Activated B cell treated with CpG ODN at 0.5 μM for 24 hours (primary cell): ENCODE data around the gene TCERG1. TPM values are rescaled to one million over a fixed set of nuclear protein-coding genes. Genes with fewer than 3 reads are reported as not detected.

Experiments
- ATAC-seq: fragments of 200-7000 bp; cut with Tn5 transposase; one replicate; pipeline ENCODE4 v1.10.0; 2021; ENCODE audit warnings: low read depth, mild to moderate bottlenecking, moderate library complexity
- CTCF ChIA-PET: fragments of 350-600 bp; sonication (Branson Sonifier 250); formaldehyde crosslinking; loops from one replicate; lab custom pipeline; 2021; ENCODE audit warnings: antibody characterized with exemption; lab: Charles Lee
- POLR2A ChIA-PET: fragments of 350-600 bp; sonication (Branson Sonifier 250); formaldehyde crosslinking; loops from one replicate; lab custom pipeline; 2021; ENCODE audit warnings: antibody characterized with exemption; lab: Charles Lee
- DNase-seq: peaks from one replicate; pipeline ENCODE4 v3.0.0; 2022
- H3K27ac Mint-ChIP-seq: one replicate; pipeline ENCODE4 v1.8.0; 2020; ENCODE audit warnings: mixed read lengths
- H3K27me3 Mint-ChIP-seq: one replicate; pipeline ENCODE4 v1.8.0; 2021; ENCODE audit warnings: mixed read lengths
- H3K36me3 Mint-ChIP-seq: one replicate; pipeline ENCODE4 v1.8.0; 2021; ENCODE audit warnings: low read depth, mixed read lengths
- H3K4me1 Mint-ChIP-seq: one replicate; pipeline ENCODE4 v1.8.0; 2021; ENCODE audit warnings: mixed read lengths
- H3K4me3 Mint-ChIP-seq: one replicate; pipeline ENCODE4 v1.8.0; 2020; ENCODE audit warnings: mild to moderate bottlenecking, mixed read lengths
- H3K9me3 Mint-ChIP-seq: one replicate; pipeline ENCODE4 v1.8.0; 2020; ENCODE audit warnings: mixed read lengths
- CTCF ChIP-seq: fragments of 200-600 bp; IDR thresholded peaks from one replicate; pipeline ENCODE4 v1.8.0; 2022; ENCODE audit warnings: antibody characterized with exemption, mild to moderate bottlenecking
- intact Hi-C: fragments of 100-400 bp; cut with micrococcal nuclease; formaldehyde crosslinking; loops from one replicate; pipeline ENCODE4 v1.15.1; 2024
- total RNA-seq: library from RNA; stranded (reverse); gene quantifications from 2 replicates; pipeline ENCODE4 v1.2.3, GENCODE V29; 2022

The TCERG1 gene
- total RNA-seq, 1 donor from 2014 or later, result 114 TPM

GRCh38 chr5:146440870-146441495 lies 6.2 kb upstream of the TCERG1 start:
- TF ChIP-seq CTCF, result no peak
- Mint-ChIP-seq H3K4me1 (no peaks in the 10 kb centered on the region), H3K36me3 (no peaks in the 10 kb centered on the region), H3K27me3 (peaks cover 12% of the 10 kb centered on the region), H3K4me3 (no peak overlapping the region), H3K27ac (no peak overlapping the region), H3K9me3 (no peaks in the 10 kb centered on the region)
- intact Hi-C loops, result loop anchor here (10.0 kb wide), 1 partner anchor 606 kb away; the partner anchor contains the start of gene PRELID2
- POLR2A ChIA-PET, result no interaction called here
- CTCF ChIA-PET, result no interaction called here
- ATAC-seq (no peak), DNase-seq (no peak)

DNA sequence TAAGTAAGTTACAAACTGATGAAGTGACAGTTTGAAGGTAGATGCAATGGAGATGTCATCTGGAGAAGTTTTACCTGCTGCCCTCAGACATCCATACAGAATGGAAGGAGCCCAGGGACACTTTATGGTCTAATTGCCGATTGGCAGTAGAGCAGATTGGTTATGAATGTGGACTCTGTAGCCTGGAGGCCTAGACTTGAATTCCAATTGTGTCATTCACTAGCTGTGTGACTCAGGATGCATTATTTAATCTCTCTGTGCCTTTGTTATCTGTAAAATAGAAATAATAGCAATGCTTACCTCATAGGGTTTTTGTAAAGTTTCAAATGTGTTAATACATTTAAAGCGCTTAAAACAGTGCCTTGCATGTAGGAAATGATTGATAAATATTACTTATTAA lies 5.2 kb upstream of the TCERG1 start:
- Mint-ChIP-seq H3K4me1 (peaks cover 3% of the 10 kb centered on the region), H3K27ac (no peak overlapping the region), H3K9me3 (no peaks in the 10 kb centered on the region), H3K27me3 (peaks cover 9% of the 10 kb centered on the region), H3K36me3 (no peaks in the 10 kb centered on the region), H3K4me3 (no peak overlapping the region)
- ATAC-seq, result no peak
- TF ChIP-seq CTCF, result no peak
- intact Hi-C loops, result loop anchor here (10.0 kb wide), 1 partner anchor 607 kb away; the partner anchor contains the start of gene PRELID2
- DNase-seq, result no peak
- ChIA-PET POLR2A (no interaction called here), CTCF (no interaction called here)

GRCh38 chr5:146447734-146448380 lies 724 bp downstream of the TCERG1 start:
- Mint-ChIP-seq H3K36me3 (peaks cover 11% of the 10 kb centered on the region), H3K27ac (peak overlapping the region; percentile 99), H3K27me3 (no peaks in the 10 kb centered on the region), H3K4me1 (peaks cover 51% of the 10 kb centered on the region), H3K4me3 (peak overlapping the region; percentile 99), H3K9me3 (no peaks in the 10 kb centered on the region)
- DNase-seq (no peak), ATAC-seq (peak; percentile 16)
- no peak for TF ChIP-seq CTCF
- ChIA-PET CTCF (interaction anchor here (1.3 kb wide), 1 partner anchor 84 kb away, joined by 4 read pairs; no protein-coding TSS in a partner anchor), POLR2A (no interaction called here)
- intact Hi-C loops, result loop anchor here (1.0 to 10.0 kb wide), 4 partner anchors 245 to 1937 kb away; partner anchors contain the start of genes LARS1, PRELID2 and RBM27

- Mint-ChIP-seq H3K27ac (no peak overlapping the region), H3K4me1 (peaks cover 55% of the 10 kb centered on the region), H3K27me3 (no peaks in the 10 kb centered on the region), H3K36me3 (peaks cover 15% of the 10 kb centered on the region), H3K4me3 (peak overlapping the region; percentile 99), H3K9me3 (no peaks in the 10 kb centered on the region)
- intact Hi-C loops, result loop anchor here (10.0 kb wide), 1 partner anchor 614 kb away; the partner anchor contains the start of gene PRELID2
- no peak for ATAC-seq
- POLR2A ChIA-PET, result no interaction called here
- CTCF ChIA-PET, result no interaction called here
- no peak for TF ChIP-seq CTCF
- DNase-seq, result no peak
These were observed 1.8 kb downstream of the TCERG1 start for GRCh38 chr5:146448783-146449519.

- DNase-seq (no peak), ATAC-seq (no peak)
- intact Hi-C loops, result no loop called here
- peaks cover 22% of the 10 kb centered on the region for H3K36me3 Mint-ChIP-seq
- H3K9me3 Mint-ChIP-seq, result no peaks in the 10 kb centered on the region
- H3K4me1 Mint-ChIP-seq, result peaks cover 58% of the 10 kb centered on the region
- ChIA-PET CTCF (no interaction called here), POLR2A (no interaction called here)
- no peak overlapping the region for H3K4me3 Mint-ChIP-seq
- TF ChIP-seq CTCF, result no peak
- H3K27me3 Mint-ChIP-seq, result no peaks in the 10 kb centered on the region
- no peak overlapping the region for H3K27ac Mint-ChIP-seq
These were observed 2.9 kb downstream of the TCERG1 start for GRCh38 chr5:146450002-146450401.
